GM18498 (cell line): ENCODE results near the gene KIF6.

Experiments
- ATAC-seq: cut with Tn5 transposase; IDR thresholded peaks from one replicate; pipeline ENCODE4 v1.9.1; 2021; ENCODE audit warnings: mild to moderate bottlenecking, moderate library complexity; ENCODE audit not compliant: unreplicated experiment

Gene KIF6

DNA sequence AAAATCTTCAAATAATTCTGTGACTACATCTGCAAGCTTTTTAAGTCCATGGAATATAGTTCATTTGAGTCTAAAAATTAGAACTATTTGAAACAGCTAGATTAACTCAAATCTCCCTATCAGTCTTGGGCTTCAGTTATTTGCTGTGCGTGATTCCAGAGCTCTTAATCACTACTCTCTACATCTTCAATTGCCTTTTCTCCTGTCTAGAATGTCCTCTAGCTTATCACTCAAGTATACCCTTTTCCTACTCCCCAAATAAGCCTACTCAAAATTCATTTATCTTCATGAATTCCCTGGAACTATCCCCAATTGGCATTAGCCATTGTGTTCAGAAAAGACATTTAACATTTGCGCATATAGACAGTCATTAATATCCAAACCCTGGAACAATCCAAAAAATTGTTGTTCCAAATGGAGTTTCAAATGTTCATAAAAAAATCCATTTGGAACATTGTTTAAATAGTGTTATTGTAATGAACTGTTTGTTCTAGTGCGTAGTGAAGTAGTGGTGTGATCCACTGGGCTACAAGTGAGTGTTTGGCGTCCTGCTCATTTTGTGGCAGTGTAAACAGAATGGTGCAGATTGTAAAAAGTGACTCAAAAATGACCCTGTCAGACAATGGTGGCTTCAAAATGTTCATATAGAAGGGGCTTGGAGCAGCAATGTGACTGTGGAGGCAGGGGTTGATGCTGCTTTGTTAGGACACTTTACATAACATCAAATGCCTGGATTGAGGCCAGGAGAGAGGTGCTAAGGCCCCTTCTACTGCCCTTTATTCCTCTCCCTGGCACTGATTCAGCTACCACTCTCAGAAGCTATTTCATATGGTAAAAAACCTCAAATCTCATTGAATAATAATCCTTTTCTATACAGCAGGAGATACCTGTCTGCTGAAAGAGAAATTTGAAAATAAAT is 122.3 kb downstream of the KIF6 start:
- no peak for ATAC-seq

DNA sequence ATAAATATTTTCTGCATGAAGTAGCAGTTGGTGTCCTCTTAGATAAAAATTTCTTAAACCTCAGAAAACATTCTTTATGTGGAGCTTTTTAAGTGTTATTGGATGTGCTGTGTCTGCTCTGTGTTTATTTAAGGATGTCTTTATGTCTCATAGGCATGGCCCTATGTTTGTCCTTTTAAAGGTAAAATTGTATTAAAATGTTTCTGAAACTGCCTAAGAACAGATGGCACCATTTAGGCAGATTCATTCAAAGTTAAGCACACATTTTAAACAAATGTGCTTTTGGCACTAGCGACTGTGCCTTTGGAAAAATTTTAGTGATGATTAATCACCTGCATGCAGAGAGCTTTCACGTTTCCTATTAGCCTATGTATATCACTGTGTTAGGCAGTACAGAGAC is 125.2 kb downstream of the KIF6 start:
- ATAC-seq, result no peak

DNA sequence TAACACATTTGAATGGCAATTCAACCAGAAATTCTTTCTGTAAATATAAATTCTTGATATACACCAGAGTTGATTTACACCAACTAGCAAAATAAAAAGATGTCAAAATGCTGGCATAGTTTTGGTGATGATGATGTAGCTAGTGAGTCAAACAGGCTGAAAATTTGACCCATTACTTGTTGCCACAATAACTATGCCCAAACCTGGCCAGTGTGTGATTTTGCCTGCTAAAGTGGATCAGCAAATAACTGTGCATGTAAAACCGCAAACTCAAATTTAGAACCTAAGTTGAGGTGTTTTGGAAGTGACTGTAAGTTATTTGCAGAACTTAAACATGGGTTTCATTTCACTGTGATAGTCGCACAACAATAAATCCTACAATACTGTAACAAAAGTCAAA is 125.9 kb downstream of the KIF6 start:
- ATAC-seq, result no peak

DNA sequence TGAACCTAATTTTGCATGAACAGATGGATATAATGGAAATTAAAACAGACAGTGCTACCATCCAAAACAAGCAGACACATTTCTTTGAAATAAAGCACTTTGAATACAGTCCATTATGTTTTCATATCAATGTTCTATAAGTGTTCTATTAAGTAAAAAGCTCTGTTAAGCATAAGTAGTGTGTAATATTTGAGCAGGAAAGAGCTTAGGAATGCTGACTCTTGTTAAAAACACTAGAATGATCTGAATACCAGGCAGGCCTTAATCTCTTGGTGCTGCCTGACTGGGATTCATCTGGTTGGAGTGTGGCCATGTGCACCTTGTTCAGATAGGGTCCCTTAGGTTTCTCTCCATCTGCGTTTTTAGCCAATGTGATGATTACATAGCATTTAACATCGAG is 130.9 kb downstream of the KIF6 start:
- no peak for ATAC-seq

DNA sequence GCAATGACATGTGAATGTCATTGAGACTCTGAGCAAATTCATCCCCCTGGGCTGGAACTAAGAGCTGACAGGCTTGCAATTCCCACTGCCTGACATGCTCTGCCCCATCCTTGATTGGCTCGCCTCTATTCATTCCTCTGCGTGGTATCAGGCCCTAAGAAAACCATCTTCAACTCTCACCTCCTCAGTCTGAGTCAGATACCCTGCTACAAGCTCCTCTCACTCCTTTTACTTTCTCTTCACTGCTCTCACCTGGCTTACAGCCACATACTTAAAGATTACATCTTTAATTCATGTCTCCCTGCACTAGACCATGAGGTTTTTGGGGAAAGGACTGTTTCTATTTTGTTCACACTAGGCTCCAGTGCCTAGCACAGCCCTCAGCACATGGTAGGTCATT is 131.6 kb downstream of the KIF6 start:
- no peak for ATAC-seq

DNA sequence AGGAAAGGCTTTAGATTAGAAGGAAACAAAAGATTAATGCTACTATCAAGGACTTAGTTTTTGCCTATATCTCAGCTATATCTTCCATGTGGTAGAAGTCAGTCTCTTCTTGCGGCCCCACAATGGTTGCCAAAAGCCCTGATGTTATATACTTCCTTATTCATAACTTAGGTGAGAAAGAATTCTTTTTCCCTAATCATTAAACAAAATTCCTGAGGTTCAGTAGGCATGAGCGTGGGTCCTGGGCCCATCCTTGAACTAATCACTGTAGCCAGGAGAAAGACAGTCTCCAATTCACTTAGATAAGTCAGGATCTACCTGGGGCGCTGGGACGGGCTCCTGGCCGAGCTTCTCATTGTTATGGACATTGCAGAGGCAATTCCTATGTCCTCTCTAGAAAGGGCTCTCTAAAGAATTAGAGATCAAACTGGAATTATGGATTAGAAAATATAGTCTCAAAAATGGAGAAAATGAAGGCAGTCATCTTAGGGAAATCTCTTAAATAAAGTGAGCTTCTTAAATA is 134.3 kb downstream of the KIF6 start:
- no peak for ATAC-seq

DNA sequence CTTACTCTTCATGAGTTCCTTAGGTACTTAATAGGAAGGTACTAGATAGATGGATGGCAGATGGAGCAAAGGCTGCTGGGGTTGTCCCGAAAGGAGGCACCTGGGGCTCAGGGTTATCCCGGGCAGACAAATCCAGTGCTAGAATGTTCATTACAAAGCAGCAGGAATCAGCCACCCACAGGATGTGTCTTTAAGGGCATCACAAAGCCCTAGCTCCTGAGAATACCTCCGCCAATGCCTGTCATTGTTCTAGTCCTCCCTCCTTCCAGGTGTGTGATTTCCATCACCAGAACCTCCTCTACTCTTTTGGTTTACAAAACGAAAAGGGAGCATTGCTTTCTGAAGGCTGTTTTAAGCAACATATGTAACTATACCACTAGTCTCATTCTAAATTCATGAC is 138.1 kb downstream of the KIF6 start:
- ATAC-seq, result no peak

DNA sequence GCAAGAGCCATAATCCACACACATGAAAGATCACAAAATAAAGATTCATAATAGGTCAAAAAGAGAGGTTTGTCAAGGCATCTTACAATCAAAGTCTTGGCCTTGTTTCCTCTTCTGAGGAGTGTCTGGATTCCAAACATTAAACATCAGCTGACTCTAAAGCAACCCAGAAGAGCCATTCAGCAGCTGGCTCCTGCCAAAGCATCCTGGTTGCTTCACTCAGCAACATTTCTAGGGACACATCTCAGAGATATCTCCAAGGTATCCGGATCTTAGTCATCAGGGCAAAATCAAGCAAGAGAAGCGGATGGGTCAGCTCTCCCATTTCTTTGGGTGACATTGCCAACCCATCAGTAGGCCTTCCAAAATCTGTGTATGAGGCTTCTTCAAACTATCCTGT is 139.6 kb downstream of the KIF6 start:
- no peak for ATAC-seq

DNA sequence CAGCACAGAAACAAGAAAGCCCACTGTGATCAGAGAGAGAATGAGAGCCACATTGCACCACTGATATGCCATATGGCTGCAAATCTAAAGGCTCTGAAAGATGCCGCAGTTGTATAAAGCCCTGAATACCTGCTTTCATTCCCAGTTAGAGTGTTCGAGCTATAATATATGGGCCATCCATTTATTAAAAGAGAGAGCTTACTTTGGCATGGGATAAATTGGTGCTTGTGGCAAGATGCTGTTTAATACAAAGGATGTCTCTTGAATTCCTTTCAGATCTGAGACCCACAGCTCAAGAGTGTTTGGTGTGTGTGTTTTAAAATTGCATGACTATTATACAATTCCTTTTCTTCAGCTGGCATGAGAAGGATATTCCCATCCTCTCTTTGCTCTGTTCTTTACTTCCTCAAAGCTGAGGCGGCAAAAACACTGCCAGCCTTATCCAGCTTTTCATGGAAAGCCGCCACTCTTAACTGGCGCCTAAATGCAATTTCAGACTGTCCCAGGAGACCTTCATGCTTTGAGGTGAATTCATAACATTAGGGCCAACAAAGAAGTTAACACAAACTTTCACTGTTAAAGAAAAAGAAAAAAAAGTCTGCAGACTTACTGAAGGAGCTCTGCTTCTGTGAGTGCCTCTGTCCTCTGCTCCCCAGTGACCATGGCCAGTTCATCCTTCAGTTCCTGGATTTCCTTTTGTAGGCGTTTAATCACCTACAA is 147.6 kb downstream of the KIF6 start:
- no peak for ATAC-seq

DNA sequence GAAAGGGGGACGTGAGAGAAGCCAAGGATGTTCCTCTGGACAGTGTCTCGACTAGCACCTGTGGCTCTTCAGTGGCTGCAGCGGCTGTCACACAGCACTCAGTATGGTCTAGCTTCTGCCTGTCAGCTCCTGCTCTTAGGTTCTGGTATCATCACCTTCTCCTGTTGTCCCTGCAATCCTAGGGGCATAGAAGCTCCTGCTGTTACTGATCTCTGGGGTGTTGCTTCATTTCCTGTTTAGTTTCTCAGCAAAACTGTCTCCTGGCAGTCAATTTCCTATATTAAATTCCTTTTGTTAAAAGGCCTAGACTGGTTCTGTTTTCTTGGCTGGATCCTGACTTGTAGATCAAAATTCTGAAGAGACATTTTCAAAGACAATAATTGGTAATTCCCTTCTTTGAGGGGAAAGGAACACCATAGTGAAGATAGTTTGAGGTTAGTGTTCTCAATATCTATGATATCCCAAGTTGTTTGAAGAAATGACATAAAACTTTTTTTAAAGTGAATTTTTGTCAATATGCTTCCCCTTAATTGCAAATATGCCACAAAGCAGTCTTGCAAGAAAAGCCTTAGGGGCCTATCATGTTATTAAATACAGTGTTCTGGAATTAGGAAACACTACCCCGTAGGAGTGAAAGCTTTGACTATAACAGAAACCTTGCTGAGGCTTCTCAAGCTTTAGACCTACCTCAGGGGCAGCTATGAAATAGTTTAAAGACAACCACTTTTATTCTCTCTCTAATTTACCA is 148.5 kb downstream of the KIF6 start:
- ATAC-seq, result no peak

DNA sequence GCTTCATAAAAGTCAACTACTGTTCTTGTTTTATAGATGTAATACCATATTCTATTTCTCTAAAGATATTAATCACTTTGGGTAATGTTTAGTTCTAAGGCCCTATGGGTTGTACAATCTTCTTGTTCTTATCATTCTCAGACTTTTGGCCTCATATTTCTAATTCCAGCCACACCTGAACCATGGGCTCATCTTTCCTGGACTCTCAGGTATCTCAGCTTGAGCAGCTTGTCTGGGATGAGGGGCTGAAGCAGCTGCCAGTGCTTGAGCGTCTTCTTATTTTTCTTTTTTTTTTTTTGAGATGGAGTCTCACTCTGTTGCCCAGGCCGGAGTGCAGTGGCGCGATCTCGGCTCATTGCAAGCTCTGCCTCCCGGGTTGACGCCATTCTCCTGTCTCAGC is 150.2 kb downstream of the KIF6 start:
- ATAC-seq, result no peak

DNA sequence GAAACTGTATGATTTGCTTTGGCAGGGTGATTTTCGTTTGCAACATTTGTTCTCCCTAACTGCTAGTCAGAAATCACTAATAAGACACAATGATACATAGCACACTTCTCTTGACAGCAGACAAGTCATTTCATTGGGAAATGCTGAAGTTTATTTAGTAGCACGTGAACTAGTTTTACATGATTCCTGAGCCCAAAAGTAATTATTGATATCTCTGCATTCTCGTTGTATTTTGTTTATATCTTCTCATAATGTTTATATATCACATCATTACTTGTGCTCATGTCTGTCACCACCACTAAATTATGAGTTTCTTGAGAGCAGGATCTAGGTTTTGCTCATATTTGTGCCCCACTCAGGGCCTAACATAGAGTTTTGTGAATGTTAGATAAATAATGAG is 151.7 kb downstream of the KIF6 start:
- no peak for ATAC-seq

DNA sequence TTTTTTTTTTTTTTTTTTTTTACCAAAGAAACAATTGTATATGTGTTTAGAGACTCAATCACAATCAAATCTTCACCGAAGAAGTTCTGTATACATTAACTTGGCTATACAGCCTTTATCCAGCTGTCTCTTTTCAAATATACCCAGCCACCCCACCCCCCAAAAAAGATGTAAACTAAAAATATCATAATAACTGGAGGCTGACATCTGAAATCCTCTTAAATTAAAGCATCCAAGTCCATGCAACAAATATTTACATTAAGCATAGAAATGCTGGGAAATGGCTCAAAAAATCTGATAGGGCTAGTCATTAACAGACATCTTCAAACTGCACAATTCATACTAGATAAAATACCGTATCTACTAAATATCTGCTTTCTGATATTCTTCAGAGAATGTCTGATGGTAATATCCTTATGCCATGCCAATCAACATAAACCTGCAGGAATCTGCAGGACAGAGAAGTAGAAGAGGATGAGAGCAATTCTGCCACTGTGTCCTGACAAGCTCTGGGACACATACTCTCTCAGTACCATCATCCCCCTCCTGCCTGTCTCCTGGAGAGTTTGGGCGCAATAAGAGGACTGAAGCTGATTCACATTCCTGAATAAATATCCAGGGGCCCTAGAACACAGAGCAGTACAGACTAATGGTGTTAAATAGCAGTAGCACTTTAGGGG is 152.4 kb downstream of the KIF6 start:
- no peak for ATAC-seq

DNA sequence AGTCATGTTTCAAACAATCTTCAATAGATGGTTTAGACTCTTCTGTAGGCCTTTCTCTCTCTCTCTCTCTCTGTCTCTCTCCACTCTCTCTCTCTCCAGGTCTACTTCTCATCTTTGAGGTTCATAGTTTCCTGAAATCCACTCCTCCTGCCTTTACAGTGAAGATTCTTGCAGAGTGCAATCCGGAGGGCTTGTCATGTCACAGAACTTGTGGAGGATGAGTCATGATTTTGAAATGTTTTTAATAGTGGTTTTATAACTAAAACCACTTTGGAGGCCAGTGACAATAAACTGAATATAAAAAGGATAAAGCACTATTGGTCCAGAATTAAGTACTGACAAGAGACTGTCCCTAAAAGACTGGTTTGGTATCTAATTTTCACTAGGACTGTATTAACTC is 156.3 kb downstream of the KIF6 start:
- no peak for ATAC-seq

DNA sequence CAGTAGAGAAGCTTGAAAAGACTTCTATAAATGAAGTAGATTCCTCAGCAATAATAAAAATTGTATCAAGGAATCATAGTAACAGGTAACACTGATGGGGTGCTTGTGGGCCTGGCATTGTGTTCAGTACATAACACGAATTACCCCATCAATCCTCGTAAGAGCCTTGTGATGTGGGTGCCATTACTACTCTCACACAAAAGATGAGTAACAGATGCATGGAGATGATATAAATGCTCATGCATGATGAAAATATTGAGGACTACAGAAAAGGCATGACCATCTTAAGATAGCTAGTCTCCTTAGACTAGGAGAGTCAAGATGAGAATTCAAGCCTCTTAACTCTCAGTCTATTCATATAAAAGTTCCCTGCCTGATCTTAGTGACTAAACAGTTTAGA is 158.1 kb downstream of the KIF6 start:
- no peak for ATAC-seq

DNA sequence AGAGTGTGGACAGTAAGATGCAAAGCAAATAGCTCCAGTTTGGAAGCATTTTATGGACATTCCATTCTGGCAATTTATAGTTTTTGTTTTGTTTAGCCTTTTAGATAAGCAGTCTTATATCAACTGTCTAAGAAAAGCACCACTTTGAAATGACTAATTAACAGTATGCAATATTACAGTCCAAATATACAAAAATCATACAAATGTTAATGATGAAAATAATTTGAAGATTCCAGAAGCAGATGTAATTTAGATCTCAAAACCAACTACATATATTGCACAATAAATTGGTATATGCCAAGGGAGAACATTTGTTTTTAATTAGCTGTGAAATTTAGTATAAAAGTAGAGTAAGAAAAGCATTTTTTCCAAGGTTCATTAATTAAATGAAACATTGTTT is 158.8 kb downstream of the KIF6 start:
- ATAC-seq, result no peak

DNA sequence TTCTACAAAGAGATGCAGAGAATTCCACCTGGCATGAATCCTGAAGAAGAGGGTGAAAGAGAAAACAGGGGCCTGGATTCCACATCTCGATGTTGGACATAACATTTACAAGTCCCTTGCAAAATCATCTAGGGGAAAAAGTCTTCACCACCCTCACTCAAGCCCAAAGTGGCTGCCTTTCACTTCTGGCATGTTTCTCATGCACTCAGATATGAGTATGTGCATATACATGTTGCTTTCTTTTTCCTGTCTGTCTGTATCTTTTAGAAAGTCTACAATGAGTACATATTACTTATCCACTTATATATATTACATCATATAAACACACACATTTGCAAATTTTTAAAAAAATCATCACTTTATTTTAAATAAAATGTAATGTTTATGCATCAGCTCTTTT is 159.3 kb downstream of the KIF6 start:
- ATAC-seq, result no peak

DNA sequence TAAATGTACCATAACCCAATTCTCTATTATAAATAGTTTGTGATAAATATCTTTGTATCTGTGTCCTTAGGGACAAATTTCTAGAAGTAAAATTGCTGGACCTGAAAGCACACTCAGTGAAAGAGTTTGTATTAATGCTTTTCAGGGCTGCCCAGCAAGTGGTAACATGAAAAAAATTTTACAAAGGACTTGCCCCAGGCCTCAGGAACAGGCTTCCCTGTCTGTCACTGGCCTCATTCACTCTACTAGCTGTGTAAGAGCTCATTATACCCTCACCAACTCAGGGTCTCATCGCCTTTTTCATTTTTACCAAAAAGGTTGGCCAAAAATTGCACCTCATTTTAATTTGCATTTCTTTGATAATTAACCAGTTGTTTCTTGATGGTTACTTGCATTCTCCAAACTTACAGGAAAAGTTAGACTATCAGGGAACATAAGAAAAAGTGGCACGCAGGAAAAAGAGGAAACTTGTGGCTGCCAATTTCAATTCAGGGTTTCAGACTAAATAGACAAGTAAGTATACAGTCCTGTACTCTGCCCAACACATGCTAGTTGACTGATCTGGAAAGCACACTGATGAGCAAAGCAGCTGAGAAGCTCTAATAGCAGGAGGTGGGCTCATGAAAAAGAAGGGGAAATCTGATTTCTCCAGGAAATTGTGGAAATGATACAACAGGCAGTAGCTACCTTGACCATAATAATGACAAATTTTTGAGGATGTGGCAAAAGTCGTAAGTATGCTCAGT is 161.5 kb downstream of the KIF6 start:
- ATAC-seq, result no peak

DNA sequence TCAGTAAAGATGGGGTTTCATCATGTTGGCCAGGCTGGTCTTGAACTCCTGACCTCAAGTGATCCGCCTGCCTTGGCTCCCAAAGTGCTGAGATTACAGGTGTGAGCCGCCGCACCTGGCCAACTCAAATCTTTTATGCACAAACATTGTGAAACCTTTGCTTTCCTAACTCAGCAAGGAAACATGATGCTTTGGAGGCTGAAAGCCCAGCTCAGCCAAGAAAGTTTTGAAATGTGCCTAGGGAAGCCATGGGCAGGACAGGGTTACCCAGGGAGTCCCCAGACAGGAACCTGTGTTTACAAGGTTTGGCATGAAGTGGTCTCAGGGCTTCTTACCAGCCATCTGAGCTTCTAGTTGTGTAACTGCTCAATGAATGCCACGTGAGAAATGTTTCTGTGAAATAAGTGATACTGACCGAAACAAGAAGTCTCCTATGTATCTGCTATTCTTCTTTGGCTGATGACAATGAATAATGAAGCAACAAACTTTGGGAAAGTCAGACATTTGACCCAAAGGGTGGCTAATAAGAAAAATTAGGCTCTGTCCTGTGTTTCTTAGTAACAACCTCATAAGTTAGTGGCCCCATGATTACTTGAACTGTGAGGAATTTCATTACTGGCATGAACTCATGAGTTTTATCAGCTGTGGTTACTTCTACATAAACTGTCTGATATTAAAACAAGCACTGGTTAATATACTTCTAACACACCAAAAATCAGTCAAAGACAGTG is 163.5 kb downstream of the KIF6 start:
- ATAC-seq, result no peak

DNA sequence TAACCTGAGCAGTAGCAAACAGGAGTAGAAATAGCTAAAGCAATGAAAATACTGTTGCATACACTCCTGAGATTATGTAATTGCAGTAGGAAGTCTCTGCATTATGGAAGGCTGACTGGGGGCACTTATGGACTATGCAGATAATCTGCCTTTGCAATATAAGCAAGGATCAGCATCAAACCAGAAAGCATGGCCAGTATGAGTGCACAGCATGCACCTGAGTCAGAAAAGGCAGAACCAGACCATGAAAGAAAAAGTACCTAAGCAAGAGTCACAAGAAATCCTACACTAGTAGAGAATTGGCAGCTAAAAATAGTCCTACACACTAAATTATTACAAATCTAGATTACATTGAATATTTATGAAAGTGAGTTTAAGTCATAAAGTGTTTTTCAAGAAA is 164.3 kb downstream of the KIF6 start:
- ATAC-seq, result no peak
